ENCODE data around the gene EYS.

DNA sequence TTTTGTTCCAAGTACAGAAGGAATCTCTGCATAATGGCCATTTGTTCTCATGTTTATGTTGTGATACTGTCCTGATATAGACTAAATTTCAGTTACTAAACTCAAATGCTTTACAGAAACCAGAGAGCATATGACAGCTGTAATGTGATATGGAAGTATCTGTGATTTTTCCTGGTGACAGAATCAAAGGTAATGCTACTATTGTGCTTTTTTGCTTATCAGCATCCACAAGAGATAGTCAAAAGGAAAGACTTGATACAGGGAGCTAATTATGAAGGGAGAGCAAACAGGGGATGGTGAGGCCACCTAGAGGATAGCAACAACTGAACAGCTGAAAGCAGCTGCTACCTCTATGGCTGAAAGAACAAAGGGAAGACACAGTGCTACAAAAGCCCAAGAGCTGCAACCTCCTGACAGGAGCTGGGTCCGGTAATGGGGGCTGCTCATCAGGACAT lies 1890.0 kb downstream of the EYS start:
- TF ChIP-seq, protein P1, sequence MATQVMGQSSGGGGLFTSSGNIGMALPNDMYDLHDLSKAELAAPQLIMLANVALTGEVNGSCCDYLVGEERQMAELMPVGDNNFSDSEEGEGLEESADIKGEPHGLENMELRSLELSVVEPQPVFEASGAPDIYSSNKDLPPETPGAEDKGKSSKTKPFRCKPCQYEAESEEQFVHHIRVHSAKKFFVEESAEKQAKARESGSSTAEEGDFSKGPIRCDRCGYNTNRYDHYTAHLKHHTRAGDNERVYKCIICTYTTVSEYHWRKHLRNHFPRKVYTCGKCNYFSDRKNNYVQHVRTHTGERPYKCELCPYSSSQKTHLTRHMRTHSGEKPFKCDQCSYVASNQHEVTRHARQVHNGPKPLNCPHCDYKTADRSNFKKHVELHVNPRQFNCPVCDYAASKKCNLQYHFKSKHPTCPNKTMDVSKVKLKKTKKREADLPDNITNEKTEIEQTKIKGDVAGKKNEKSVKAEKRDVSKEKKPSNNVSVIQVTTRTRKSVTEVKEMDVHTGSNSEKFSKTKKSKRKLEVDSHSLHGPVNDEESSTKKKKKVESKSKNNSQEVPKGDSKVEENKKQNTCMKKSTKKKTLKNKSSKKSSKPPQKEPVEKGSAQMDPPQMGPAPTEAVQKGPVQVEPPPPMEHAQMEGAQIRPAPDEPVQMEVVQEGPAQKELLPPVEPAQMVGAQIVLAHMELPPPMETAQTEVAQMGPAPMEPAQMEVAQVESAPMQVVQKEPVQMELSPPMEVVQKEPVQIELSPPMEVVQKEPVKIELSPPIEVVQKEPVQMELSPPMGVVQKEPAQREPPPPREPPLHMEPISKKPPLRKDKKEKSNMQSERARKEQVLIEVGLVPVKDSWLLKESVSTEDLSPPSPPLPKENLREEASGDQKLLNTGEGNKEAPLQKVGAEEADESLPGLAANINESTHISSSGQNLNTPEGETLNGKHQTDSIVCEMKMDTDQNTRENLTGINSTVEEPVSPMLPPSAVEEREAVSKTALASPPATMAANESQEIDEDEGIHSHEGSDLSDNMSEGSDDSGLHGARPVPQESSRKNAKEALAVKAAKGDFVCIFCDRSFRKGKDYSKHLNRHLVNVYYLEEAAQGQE (IDR thresholded peaks at IDR 0.05; ENCODE audit: insufficient read depth in 1 of 2, low read depth in 2 of 2, low read length in 2 of 2), result no peak
- TF ChIP-seq TAF1 (IDR thresholded peaks at IDR 0.05; ENCODE audit: borderline replicate concordance, insufficient read depth, low read length) (no peak), POLR2AphosphoS5 (IDR thresholded peaks at IDR 0.05; ENCODE audit: low read depth, low read length) (no peak), SIN3A (IDR thresholded peaks at IDR 0.05; ENCODE audit: borderline replicate concordance, insufficient read depth, low read length) (no peak), FOXP2 (optimal IDR thresholded peaks at IDR 0.05; ENCODE audit: borderline replicate concordance, extremely low read depth, extremely low read length, insufficient read depth) (no peak)
